ENCODE measurements around the gene KRT73.

Gene KRT73

DNA sequence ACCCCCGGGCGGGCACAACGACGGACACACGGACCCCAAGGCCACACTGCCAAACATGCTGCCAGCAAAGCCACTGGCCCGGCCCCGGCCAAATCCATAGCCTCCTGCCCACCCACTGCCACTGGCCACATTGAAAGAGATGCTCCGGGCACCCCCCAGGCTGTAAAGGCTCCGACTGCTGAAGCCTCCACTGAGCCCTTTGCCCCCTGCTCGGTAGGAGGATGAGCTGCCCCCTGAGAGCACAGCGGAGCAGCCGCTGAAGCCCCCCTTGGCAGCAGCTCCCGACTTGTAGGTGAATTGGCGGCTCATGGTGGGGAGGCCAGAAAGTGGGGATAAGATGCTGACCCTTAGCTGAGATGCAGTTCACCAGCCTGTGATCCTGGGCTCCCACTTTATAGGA, at the start of gene KRT73:
TSS of gene KRT73 (minus strand) at position 344 of the 400 bp plus-strand sequence. CDS start at position 309, 35 bp downstream.
- no peak for DNase-seq

DNA sequence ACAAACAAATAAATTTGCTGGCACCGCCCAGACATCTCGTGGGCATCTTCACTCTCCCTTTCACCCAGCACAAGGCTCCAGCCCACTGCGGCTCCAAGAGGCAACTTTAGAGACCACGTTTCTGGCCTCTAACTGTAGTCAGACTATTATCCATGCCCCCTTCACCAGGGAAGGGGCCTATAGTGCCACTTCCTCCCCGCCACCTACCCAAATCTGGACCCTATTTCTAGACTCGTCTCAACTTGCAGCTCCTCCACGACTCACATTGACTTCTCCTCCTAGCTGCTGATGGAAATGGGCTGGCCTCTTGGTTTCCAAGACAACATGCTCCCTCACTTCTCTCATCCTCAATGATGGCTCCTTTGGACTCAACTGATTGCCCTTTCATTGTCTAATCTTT, 49.6 kb upstream of the KRT73 start:
- no peak for DNase-seq

DNA sequence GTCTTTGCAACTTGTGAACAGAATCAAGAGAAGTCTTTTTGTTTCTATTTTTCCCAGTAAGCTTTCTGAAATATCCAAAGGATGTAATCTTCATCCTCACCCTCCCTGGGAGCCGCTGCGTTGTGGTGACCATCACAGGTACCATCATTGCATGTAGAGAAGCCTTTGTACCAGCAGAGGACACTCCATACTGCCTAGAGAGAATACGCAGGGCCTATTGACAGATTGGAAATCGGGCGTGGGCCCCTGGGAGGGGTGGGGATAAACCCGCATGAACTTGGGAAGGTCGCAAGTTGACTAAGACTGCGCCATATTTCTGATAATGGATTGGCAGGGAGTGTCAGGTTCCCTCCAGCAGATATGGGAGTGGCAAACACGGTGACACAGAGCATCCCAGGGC, 49.1 kb upstream of the KRT73 start:
- DNase-seq = no peak

DNA sequence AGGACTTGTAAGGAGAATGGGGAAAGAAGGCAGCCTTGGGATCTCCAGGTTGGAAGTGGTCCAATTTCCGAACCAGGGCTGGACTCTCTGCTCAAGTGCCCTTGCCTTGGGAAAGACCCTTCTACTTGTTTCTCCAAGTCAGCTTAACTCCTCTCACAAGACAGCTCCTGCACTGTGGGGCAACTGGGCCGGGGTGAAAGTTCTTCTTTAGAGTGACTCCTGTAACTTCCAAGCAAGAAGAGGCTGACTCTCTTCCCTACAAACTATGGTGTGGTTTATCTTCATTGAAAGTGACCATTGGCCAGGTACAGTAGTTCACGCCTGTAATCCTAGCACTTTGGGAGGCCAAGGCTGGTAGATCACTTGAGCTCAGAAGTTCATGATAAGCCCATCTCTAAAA, 48.1 kb upstream of the KRT73 start:
- no peak for DNase-seq

DNA sequence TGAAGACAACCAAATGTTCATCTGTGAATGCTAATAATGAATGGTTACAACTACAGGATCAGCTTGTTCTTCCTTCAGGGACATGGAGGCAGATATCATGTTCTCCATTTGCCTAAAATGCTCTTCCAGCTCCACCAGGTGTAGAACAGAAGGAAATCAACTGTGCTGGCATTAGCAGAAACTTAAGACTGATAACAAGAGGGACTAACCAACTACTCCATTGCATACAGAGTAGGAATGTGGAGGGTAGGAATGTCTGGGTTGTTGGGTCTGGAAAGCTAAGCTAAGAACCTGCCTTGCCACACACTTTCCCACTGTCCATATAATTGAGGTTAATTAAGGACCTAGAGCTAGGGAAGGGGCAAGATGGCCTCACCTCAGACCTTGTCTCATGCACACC, 45.1 kb upstream of the KRT73 start:
- no peak for DNase-seq

DNA sequence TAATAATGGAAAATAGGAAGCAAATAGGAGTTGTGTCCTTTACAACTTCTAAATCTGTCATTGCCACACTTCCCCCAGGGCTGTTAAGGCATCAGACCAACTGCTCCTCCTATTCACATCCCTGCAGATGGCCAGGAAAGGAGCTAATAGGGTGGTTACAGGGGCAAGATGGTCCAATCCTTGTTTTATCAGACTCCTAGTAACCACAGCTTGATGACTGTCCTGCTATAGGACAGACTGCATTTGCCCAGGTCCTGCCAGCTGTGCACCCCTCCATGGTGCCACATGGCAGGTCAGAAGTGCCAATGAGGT, 44.5 kb upstream of the KRT73 start:
- no peak for DNase-seq

DNA sequence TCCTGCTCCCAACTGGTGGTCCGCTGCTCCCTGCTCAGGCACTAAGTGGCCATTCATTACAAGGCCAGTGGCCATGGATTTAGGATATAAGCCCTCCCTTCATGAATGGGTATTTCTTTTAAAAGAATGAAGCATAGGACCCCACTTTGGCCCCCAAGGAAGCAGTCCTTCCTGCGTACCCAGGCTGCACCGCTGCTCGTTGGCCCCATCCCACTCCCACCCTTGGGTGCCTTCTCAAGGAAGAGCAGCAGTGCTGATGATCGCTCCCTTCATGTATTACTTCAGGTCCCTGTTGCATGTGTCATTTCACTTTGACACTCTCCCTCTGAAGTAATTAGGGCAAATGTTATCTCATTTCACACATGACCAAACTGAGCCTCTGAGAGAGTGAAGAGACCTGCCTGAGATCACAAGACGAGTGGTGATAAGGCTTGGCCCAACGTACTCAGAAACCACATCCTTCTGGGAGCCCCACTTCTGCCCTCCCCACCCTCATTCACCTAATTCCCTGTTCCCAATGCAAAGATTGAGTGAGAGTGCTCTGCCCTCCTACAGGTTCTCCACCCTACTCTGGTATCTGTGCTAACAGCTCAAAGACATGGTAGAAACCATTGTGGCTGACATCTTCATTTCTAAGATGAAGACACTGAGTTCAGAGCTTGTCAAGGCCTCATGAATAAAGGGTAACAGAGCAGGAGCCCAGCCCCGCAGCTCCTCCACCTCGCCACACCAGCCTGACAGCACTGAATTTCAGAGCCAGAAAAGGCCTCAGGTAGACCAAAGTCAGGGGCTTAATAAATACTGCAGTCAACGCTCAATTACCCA, 43.9 kb upstream of the KRT73 start:
- DNase-seq = no peak

DNA sequence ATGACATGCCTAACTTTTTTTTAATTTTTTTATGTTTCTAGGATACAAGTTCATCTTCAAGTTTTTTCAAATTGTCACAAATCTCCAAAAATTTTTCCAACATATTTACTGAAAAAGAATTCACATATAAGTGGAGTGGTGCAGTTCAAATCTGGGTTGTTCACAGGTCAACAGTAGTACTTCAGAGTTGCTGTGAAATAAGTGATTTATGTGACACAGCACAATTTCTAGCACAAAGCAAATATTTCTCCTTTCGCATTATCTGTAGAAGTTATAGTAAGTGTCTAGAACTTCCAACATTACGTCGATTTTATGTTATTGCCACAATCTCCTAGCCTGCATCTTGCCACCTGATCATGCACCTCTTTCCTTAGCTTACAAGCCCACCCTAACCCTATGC, 43.3 kb upstream of the KRT73 start:
- no peak for DNase-seq

DNA sequence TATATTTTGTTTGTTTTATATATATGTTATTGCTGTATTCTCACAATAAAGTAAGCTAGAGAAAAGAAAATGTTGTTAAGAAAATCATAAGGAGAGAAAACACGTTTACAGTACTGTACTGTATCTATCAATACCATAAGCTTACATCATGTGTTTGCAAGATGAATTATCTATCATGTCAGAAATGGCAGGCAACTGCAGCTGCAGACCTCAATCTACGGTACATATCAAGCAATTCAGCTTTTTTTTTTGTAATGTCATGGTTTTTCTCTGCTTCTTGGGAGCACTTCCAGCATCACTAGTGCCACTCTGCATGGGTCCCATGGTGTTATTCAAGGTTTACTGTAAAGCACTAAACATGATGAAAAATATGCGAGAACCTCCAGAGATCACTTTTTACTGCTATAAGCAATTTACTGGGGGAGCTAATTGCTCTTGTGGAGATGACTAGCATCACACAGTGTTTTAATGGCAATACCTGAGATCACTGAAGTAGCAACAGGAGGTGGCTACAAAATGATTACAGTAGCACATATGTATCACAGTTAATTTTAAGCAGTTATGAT, 42.7 kb upstream of the KRT73 start:
- no peak for DNase-seq

DNA sequence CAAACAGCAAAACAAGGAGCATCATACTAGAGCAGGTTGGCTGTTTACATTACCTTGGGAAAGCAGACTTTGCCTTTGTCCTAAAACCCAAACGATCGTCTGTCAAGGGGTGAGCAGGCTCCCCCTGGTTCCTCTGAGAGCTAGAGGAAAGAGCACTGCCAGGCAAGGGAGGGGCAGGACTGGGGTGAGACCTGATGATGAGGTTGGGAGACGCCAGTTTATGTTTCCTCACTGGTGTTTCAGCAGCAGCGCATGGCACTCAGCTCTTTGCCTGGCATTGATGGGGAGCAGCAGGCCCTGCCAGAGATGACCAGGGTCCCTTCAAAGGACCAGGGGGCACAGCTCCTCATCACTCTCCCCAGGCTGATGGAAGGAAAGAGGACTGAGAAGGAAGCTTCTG, 41.6 kb upstream of the KRT73 start:
- DNase-seq = no peak

DNA sequence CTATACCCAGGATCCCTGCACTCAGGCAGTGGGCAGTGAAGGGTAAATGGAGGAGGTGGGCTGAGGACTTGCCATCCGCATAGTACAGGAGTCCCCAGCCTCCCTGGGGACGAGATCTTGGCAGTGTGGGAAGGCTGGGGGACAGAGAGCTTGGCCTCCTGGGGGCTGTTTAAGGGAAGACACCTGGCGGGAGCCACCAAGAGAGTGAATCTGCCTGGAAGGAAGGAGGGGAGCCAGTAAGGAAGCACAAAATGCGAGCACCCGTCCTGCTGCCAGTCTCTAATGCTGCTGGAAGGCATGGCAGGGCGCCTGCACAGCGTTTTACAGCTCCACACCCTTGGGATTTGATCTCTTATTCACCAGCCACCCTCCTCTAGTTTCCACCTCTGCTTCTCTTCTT, 41.0 kb upstream of the KRT73 start:
- DNase-seq = no peak

DNA sequence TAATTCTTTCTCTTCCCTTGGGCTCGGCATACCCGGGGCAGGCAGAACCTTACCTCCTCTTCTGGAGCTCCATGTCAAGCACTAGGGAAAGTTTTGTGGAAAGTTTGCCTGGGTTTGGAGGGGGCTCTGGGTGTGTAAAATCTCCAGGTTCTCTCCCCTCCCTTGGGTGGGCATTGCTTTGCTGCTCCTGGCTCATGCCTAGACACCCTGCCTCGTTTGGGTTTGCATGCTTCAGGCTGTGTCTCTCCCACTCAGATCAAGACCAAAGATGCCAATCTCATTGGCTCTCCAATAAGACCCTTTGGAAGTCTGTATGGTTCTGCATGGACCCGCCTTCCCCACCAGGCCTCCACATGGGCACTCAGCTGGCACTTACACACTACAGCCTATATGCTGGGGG, 39.8 kb upstream of the KRT73 start:
- DNase-seq = no peak

DNA sequence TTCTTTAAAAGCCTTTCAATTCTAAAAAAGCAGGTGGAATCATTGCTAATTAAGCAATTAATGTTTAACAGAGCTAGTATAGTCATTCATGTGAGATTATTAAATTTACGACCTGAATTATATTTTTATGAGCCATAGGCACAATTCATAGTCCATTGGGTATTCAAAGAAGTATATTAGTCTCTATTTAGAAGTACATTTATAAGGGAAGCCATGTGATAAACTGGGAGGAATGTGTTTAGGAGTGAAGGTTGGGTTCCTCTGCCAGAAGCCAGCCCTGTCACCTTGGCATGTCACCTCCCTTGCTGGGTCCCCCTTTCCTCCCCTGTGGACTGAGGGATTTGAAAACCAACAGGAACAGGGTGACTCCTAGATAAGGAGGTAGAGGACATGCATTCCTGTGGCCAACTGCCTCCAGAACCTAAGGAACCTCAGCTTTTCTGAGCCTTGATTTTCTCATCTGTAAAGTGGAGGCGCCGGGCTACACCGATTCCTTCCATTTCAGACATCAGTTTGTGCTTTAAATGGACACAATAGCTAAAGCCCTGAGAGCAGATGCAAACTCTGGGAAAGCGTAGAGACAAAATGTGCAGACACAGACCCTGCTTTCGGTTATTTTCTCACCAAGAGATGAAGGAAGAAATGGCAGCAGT, 39.0 kb upstream of the KRT73 start:
- no peak for DNase-seq

DNA sequence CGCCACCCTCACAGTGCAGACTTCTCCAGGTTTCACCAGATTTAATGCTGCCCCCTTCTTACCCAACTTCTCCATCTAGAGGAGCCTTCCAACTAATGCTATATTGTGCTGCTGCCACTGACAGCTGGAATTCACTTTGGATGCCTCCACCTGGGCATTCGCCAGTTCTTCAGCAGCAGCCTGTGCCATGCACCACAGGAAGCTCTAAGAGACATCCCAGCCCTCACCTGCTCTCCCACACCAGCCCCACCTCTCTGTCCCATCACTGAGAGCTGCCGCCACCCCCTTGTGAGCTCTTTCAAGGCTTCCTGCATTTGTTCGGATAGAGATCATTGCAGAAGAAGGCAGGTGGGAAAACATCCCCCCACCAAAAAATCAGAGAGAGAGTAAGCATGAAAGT, 38.3 kb upstream of the KRT73 start:
- DNase-seq = no peak

DNA sequence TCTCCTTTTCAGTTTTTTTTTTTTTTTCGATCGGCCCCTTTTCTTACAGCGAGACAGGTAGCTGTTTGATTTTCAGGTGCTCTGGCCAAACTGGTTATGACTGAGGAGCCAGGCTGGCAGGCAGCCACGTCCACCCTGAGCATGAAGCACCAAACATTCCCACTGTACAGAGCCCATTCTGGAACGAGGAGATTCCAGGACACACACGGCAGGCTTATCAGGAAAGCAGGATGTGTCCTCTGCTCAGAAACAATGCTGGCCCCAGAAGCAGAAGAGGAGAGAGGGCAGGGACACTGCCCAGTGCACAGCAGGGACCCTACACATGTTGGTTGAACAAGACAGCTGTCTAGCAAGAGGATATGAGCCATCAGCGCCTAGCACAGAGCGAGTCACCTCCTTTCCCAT, 37.4 kb upstream of the KRT73 start:
- no peak for DNase-seq

DNA sequence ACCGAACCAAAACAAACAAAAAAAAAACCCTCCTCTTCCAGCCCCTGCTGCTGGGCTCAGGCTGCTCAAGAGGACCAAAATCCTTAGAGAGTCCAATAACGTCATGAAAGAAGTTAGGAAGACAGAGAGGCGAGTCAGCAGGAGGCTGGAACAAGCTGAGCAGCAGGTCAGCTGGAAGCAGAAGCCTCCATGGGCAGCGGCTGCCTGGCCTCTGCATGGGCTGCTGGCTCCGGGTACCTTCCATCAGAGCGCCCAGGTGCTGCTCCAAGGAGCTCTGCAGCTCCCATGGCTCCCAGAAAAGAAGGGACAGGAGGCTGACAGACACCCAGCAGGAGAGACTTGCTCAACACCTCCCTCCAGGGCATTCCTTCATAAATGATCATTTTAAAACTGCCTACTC, 36.9 kb upstream of the KRT73 start:
- no peak for DNase-seq

DNA sequence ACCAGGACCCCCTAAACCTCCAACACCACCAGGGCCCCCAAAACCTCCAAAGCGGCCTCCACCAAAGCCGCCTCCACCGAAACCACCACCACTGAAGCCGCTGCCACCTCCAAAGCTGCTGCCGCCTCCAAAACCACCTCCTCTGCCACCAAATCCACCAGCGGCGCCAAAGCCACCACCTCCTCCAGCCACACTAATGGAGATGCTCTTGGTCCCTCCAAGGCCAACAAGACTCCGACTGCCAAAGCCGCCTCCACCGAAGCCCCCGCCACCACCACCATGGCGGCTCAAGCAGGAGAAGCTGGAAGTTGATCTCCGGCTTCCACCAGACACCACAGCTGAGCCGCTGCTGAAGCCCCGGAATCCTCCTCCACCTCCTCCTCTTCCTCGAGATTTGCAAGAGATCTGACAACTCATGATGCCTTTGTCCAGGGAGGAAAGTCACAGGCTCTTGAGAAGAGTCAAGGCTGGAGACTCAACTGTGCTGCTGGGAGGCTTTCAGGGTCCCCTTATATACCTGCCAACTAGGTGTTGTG, 33.4 kb upstream of the KRT73 start, which contains the start of gene KRT2:
TSS of gene KRT2 (minus strand) at position 486 of the 536 bp plus-strand sequence. CDS start at position 417, 69 bp downstream.
- DNase-seq = no peak

DNA sequence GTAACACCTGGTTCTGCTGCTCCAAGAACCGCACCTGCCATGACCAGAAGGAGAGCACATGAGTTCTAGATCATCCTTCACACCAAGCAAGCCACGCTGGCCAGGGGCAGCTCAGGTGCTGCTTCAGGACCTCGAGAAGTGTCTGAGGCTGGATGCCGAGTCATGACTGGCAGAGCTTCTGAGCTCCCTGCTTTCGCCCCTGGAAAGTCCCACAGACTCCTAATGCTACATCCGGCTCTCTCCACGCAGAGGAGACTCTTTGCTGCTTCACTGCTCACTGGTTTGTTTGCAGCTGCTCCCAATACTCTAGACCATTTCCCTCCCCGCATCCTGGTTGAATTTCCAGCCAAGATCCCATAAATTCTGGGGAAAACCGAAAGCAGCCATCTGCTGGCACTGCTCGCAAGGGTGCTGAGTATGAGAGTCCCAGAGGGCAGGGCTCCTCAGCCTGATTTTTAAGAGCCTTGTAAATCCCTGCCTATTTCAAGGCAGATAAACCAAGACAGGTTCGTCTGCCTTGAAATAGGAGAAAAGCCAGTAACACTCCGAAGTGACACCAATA, 32.2 kb upstream of the KRT73 start:
- DNase-seq = no peak

DNA sequence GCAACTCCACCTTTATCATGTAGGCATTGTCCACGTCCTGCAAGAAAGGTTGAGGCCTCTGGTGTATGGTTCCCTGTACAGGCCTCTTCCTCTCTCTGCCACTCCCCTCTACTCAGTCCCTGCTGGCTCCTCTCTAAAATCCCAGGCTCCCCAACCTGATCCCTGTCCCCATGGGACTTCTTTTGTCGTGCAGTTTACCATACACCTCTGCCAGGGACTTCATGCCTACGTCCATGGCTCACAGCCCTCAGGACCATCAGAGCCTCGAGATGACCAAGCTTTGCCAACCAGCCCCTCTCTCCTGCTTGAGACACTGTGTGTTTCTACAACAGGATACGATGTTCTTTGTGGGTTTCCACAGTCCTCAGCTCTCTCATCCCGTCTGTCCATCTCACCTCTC, 30.7 kb upstream of the KRT73 start:
- DNase-seq = no peak

DNA sequence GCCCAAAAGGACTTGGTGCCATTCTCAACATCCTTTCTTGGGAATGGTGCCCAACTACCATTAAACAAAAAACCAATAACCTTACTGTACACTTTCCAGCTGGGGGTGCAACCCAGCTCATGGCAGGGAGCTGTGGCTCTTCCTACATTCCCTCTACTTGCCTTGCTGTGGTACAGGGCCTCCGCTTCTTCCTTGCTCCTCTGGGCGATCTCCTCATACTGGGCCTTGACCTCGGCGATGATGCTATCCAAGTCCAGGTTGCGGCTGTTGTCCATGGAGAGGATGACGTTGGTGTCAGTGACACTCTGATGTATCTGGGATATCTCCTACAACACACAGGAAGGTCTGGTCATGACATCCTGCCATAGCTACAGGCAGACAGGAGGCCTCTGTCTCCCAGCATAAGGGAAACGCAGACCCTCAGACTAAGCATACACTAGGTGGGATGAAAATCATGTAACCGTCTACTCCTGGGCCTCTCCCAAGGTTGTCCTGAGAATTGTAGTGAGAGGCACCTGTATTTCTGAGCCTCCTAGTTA, 29.7 kb upstream of the KRT73 start:
- no peak for DNase-seq

DNA sequence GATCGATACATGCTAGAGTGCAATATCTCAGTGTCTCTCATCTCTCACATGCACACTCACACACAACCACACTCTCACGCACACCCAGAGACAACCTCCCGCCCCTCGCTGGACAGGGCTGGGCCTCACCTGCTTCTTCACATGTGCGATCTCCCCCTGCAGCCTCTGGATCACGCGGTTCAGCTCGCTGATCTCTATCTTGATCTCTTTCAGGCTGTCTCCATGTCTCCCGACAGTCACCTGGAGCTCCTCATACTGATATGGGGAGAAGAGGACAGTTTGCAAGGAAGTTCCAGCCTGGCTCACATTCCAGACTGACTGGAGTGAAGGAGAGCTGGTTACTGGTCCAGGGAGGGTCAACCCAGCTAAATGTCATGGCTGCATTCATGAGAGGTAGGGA, 29.2 kb upstream of the KRT73 start:
- no peak for DNase-seq

DNA sequence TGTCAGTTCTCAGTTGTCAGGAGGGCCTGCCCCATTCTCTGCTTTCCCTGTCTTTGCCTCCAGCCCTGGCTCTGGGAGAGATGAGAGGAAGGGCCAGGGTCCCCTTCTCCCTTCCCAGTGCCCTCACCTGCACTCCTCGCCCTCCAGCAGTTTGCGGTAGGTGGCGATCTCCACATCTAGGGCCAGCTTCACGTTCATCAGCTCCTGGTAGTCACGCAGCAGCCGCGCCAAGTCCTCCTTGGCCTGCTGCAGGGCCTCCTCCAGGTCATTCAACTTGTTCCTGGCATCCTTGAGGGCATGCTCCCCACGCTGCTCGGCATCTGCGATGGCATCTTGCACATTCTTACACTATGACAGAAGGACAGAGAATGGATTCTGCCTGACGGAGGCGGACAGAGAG, 28.3 kb upstream of the KRT73 start:
- no peak for DNase-seq

DNA sequence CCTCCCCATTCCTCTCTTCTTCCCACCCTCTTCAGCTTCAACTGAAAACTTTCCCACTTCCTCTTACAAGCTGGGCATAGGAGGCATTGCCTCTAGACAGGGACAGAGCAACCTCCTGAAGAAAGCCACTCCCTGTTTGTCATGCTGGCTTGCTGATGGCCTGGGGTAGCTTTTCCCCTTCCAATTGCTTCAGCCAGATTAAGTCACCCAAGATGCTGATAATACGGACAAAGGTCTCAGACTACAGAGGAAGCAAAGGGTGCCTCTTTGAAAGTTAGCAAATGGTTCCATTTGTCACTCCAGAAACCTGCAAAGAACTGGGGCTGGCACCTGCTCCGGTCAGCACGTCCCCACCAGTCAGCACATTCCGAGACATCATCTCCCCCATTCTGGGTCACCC, 27.6 kb upstream of the KRT73 start:
- DNase-seq = no peak
